Measurements from ENCODE around the gene PERM1. TPM values are rescaled to one million over a fixed set of nuclear protein-coding genes. Genes with fewer than 3 reads are reported as not detected.

Gene PERM1
- total and polyA plus RNA-seq, 9 of the 15 experiments (the other 6 are each of a cell fraction or from before 2014, with no cell fraction given), result not detected

DNA sequence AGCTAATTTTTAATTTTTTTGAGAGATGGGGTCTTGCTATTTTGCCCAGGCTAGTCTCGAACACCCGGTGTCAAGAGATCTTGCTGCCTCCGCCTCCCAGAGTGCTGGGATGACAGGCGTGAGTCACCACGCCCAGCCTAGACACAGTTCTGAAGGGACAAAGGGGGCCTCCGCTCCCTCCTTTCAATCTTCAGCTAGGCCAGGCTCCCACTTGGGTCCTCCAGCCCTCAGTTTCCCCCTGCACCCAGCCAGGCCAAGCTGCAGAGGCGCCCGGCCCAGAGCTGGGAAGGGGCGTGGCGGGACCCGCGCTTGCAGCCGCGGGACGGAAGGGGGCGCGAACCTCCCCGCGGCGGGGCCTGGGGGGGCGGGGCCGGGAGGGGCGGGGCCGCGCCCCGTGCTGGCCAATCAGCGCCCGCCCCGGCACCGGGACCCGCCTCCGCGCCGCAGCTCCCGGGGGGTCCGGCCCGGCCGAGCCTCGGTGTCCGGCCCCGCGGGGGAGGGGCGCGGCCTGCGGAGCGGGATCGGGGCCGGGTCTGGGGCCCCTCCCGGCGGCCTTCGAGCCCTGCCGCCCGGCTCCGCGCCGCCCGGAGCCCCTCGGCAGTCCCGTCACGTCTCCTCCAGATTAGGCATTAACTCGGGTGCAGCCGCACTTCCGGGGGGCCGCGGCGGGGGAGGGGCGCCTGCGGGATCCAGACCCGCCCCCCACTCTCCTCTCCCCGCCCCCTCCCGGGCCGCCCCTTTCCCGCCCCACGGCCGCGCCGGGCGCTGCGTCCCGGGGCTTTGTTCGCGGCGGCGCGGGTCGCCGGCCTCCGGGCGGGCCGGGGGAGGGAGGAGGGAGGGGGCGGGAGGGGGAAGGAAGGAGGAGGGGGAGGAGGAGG lies 37.5 kb upstream of the PERM1 start (continued):
- TF ChIP-seq, protein P1, sequence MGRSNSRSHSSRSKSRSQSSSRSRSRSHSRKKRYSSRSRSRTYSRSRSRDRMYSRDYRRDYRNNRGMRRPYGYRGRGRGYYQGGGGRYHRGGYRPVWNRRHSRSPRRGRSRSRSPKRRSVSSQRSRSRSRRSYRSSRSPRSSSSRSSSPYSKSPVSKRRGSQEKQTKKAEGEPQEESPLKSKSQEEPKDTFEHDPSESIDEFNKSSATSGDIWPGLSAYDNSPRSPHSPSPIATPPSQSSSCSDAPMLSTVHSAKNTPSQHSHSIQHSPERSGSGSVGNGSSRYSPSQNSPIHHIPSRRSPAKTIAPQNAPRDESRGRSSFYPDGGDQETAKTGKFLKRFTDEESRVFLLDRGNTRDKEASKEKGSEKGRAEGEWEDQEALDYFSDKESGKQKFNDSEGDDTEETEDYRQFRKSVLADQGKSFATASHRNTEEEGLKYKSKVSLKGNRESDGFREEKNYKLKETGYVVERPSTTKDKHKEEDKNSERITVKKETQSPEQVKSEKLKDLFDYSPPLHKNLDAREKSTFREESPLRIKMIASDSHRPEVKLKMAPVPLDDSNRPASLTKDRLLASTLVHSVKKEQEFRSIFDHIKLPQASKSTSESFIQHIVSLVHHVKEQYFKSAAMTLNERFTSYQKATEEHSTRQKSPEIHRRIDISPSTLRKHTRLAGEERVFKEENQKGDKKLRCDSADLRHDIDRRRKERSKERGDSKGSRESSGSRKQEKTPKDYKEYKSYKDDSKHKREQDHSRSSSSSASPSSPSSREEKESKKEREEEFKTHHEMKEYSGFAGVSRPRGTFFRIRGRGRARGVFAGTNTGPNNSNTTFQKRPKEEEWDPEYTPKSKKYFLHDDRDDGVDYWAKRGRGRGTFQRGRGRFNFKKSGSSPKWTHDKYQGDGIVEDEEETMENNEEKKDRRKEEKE (IDR thresholded peaks at IDR 0.05; ENCODE audit: borderline replicate concordance in 1 of 2, control insufficient read depth in 1 of 2, low read depth in 2 of 2, low read length in 1 of 2), result no peak
- TF ChIP-seq NCOR1 (IDR thresholded peaks at IDR 0.05), result no peak
- TF ChIP-seq ZC3H4 (CRISPR knock-in tag; IDR thresholded peaks at IDR 0.05; ENCODE audit: borderline replicate concordance), result no peak
- TF ChIP-seq EGR1 (conservative IDR thresholded peaks at IDR 0.05), result no peak
- no peak for TF ChIP-seq FIP1L1 (IDR thresholded peaks at IDR 0.05; ENCODE audit: low read depth, low read length, poor library complexity, severe bottlenecking)
- TF ChIP-seq, protein P2, sequence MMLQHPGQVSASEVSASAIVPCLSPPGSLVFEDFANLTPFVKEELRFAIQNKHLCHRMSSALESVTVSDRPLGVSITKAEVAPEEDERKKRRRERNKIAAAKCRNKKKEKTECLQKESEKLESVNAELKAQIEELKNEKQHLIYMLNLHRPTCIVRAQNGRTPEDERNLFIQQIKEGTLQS (IDR thresholded peaks at IDR 0.05), result peak; percentile 49; the same call in 1 of the 2 replicates
- TF ChIP-seq, protein P2 (CRISPR knock-in tag; conservative IDR thresholded peaks at IDR 0.05), result no peak
- no peak for TF ChIP-seq FOXM1 (IDR thresholded peaks at IDR 0.05; ENCODE audit: low read depth)
- TF ChIP-seq FOXM1 (CRISPR knock-in tag; IDR thresholded peaks at IDR 0.05; ENCODE audit: low read depth), result no peak
- TF ChIP-seq NFIX (CRISPR knock-in tag; IDR thresholded peaks at IDR 0.05; ENCODE audit: low read depth), result no peak
- no peak for TF ChIP-seq SRSF3 (IDR thresholded peaks at IDR 0.05; ENCODE audit: insufficient read depth, low read length)
- TF ChIP-seq ZNF165 (CRISPR knock-in tag; IDR thresholded peaks at IDR 0.05; ENCODE audit: borderline replicate concordance), result 0 out of 2 replicates have a peak, but pooled peaks have one; percentile 33
- TF ChIP-seq ZNF140 (CRISPR knock-in tag; IDR thresholded peaks at IDR 0.05), result no peak
- TF ChIP-seq, protein P3, sequence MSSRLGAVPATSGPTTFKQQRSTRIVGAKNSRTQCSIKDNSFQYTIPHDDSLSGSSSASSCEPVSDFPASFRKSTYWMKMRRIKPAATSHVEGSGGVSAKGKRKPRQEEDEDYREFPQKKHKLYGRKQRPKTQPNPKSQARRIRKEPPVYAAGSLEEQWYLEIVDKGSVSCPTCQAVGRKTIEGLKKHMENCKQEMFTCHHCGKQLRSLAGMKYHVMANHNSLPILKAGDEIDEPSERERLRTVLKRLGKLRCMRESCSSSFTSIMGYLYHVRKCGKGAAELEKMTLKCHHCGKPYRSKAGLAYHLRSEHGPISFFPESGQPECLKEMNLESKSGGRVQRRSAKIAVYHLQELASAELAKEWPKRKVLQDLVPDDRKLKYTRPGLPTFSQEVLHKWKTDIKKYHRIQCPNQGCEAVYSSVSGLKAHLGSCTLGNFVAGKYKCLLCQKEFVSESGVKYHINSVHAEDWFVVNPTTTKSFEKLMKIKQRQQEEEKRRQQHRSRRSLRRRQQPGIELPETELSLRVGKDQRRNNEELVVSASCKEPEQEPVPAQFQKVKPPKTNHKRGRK (tag; IDR thresholded peaks at IDR 0.05), result no peak
- TF ChIP-seq, protein P4, sequence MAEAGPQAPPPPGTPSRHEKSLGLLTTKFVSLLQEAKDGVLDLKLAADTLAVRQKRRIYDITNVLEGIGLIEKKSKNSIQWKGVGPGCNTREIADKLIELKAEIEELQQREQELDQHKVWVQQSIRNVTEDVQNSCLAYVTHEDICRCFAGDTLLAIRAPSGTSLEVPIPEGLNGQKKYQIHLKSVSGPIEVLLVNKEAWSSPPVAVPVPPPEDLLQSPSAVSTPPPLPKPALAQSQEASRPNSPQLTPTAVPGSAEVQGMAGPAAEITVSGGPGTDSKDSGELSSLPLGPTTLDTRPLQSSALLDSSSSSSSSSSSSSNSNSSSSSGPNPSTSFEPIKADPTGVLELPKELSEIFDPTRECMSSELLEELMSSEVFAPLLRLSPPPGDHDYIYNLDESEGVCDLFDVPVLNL (CRISPR knock-in tag; IDR thresholded peaks at IDR 0.05; ENCODE audit: low read depth), result peak; percentile 70; the same call in 1 of the 2 replicates
- no peak for TF ChIP-seq PYGO2 (tag; IDR thresholded peaks at IDR 0.05)
- no peak for TF ChIP-seq FOXK1 (CRISPR knock-in tag; IDR thresholded peaks at IDR 0.05; ENCODE audit: borderline replicate concordance)
- TF ChIP-seq CXXC5 (CRISPR knock-in tag; IDR thresholded peaks at IDR 0.05), result peak; percentile 64
- TF ChIP-seq HNRNPK (IDR thresholded peaks at IDR 0.05; ENCODE audit: low read depth, low read length, poor library complexity, severe bottlenecking), result no peak
- TF ChIP-seq HMGN3 (IDR thresholded peaks at IDR 0.05; ENCODE audit: borderline replicate concordance, extremely low read depth, insufficient read length, low read depth, low read length), result no peak

All from K562 (cell line).